Liver (tissue), 9 donors: ENCODE data around the gene ST8SIA3. TPM values are rescaled to one million over a fixed set of nuclear protein-coding genes. Genes with fewer than 3 reads are reported as not detected.

ENCODE experiments used
- DNase-seq: peaks from one replicate; pipeline ENCODE4 v3.0.0-alpha.2; 2017; ENCODE audit warnings: low spot score
- H3K27ac ChIP-seq, 2 donors: one replicate each; pipeline ENCODE4 v1.7.0; 2013; ENCODE audit warnings: inconsistent platforms in 2 of 2, low read length in 2 of 2, control low read depth in 1 of 2, low read depth in 1 of 2, mild to moderate bottlenecking in 1 of 2
- H3K27me3 ChIP-seq, 4 donors: one replicate each; pipeline versions ENCODE4 v1.6.1 to v1.7.0; 2013; ENCODE audit warnings: low read length in 3 of 4, inconsistent platforms in 1 of 4, mild to moderate bottlenecking in 1 of 4, moderate library complexity in 1 of 4; ENCODE audit not compliant: control insufficient read depth in 4 of 4, insufficient read depth in 4 of 4
- H3K36me3 ChIP-seq, 4 donors: one replicate each; pipeline versions ENCODE4 v1.6.1 to v1.7.0; 2013; ENCODE audit warnings: low read length in 3 of 4, mild to moderate bottlenecking in 3 of 4, low read depth in 1 of 4, moderate library complexity in 1 of 4; ENCODE audit not compliant: control insufficient read depth in 4 of 4, insufficient read depth in 3 of 4
- H3K4me1 ChIP-seq, 4 donors: one replicate each; pipeline versions ENCODE4 v1.6.1 to v1.7.0; 2013; ENCODE audit warnings: low read length in 3 of 4, mild to moderate bottlenecking in 3 of 4, moderate library complexity in 1 of 4; ENCODE audit not compliant: control insufficient read depth in 4 of 4, insufficient read depth in 4 of 4
- H3K4me3 ChIP-seq, 3 donors: one replicate each; pipeline versions ENCODE4 v1.6.1 to v1.7.0; 2013; ENCODE audit warnings: low read length in 3 of 3, control low read depth in 1 of 3, low read depth in 1 of 3, mild to moderate bottlenecking in 1 of 3
- H3K9ac ChIP-seq, 2 donors: one replicate each; pipeline ENCODE4 v1.7.0; 2013; ENCODE audit warnings: low read length in 2 of 2, mild to moderate bottlenecking in 2 of 2, moderate library complexity in 2 of 2, control low read depth in 1 of 2, low read depth in 1 of 2
- H3K9me3 ChIP-seq, 4 donors: one replicate each; pipeline versions ENCODE4 v1.6.1 to v1.7.0; 2013; ENCODE audit warnings: low read length in 3 of 4; ENCODE audit not compliant: control insufficient read depth in 4 of 4
- ATF3 ChIP-seq: IDR thresholded peaks from 2 replicates; pipeline ENCODE4 v1.6.1; 2016; ENCODE audit warnings: antibody characterized with exemption
- EGR1 ChIP-seq, 2 donors: IDR thresholded peaks; 2 replicates each; pipeline ENCODE4 v1.6.1; 2016 to 2018; ENCODE audit warnings: antibody characterized with exemption in 2 of 2, low read depth in 2 of 2
- FOXA1 ChIP-seq: IDR thresholded peaks from 2 replicates; pipeline ENCODE4 v1.6.1; 2016; ENCODE audit warnings: antibody characterized with exemption
- FOXA2 ChIP-seq: IDR thresholded peaks from 2 replicates; pipeline ENCODE4 v1.6.1; 2016; ENCODE audit warnings: antibody characterized with exemption
- GABPA ChIP-seq, 2 donors: IDR thresholded peaks in 1 of 2; conservative IDR thresholded peaks in 1 of 2; 2 replicates each; pipeline ENCODE4 v1.6.1; 2016; ENCODE audit warnings: antibody characterized with exemption in 2 of 2, mild to moderate bottlenecking in 1 of 2, moderate library complexity in 1 of 2
- HNF4A ChIP-seq, 2 donors: conservative IDR thresholded peaks; 2 replicates each; pipeline ENCODE4 v1.6.1; 2016; ENCODE audit warnings: antibody characterized with exemption in 2 of 2, mild to moderate bottlenecking in 2 of 2
- HNF4G ChIP-seq: IDR thresholded peaks from 2 replicates; pipeline ENCODE4 v1.6.1; 2016; ENCODE audit warnings: antibody characterized with exemption
- JUND ChIP-seq, 2 donors: IDR thresholded peaks; 2 replicates each; pipeline ENCODE4 v1.6.1; 2016; ENCODE audit warnings: antibody characterized with exemption in 2 of 2
- NR2F2 ChIP-seq: IDR thresholded peaks from 2 replicates; pipeline ENCODE4 v1.6.1; 2016; ENCODE audit warnings: antibody characterized with exemption
- RAD21 ChIP-seq, 2 donors: IDR thresholded peaks; 2 replicates each; pipeline ENCODE4 v1.6.1; 2016; ENCODE audit warnings: antibody characterized with exemption in 2 of 2, mild to moderate bottlenecking in 2 of 2
- RXRA ChIP-seq, 2 donors: IDR thresholded peaks; 2 replicates each; pipeline ENCODE4 v1.6.1; 2017 to 2018; ENCODE audit warnings: antibody characterized with exemption in 2 of 2, mild to moderate bottlenecking in 1 of 2
- SP1 ChIP-seq: IDR thresholded peaks from 2 replicates; pipeline ENCODE4 v1.6.1; 2018; ENCODE audit warnings: antibody characterized with exemption, mild to moderate bottlenecking
- TAF1 ChIP-seq: conservative IDR thresholded peaks from 2 replicates; pipeline ENCODE4 v1.6.1; 2016; ENCODE audit warnings: antibody characterized with exemption, mild to moderate bottlenecking
- YY1 ChIP-seq: IDR thresholded peaks from 2 replicates; pipeline ENCODE4 v1.6.1; 2016; ENCODE audit warnings: antibody characterized with exemption, mild to moderate bottlenecking
- WGBS: extraction: QIAGEN DNeasy Blood & Tissue Kit; methylation state at CpG from one replicate; pipeline ENCODE4 v1.1.7; 2013; 5-methylcytosine and 5-hydroxymethylcytosine counted together
- polyA plus RNA-seq, 2 donors: library from polyadenylated mRNA; stranded (reverse) in 1 of 2; unstranded in 1 of 2; fragments of 200-250 nt in 1 of 2; fragments of >200 nt in 1 of 2; fragmentation: Nextera tagmentation in 1 of 2; extraction: Ambion mirVana in 1 of 2; gene quantifications; one replicate each; pipeline versions ENCODE4 v1.2.1 to v1.2.3, GENCODE V29; 2013 to 2015
- total RNA-seq, 2 donors: library from RNA; depleted of rRNA; stranded (reverse); fragments of >200 nt; gene quantifications; one replicate each; pipeline ENCODE4 v1.2.3, GENCODE V29; 2014
- TF ChIP-seq, protein P1 (sequence below): IDR thresholded peaks from 2 replicates; pipeline ENCODE4 v1.6.1; 2016; ENCODE audit warnings: antibody characterized with exemption, mild to moderate bottlenecking
- TF ChIP-seq, protein P2 (sequence below): IDR thresholded peaks from 2 replicates; pipeline ENCODE4 v1.6.1; 2016; ENCODE audit warnings: antibody characterized with exemption
- TF ChIP-seq, protein P3 (sequence below): fragments of 150-350 bp; IDR thresholded peaks from 2 replicates; pipeline ENCODE4 v1.5.1; 2017; ENCODE audit warnings: improper control_type of control experiment, low read depth, low read length; ENCODE audit not compliant: missing input control
- TF ChIP-seq, protein P4 (sequence below): IDR thresholded peaks from 2 replicates; pipeline ENCODE4 v1.6.1; 2016; ENCODE audit warnings: antibody characterized with exemption
- donor health status: healthy.
- donor health status: healthy.
- donor health status: healthy.
- donor health status: healthy.
- donor health status: healthy.

The ST8SIA3 gene
- total and polyA plus RNA-seq, 4 donors = under 0.01 to 3.0 (median 0.32) TPM

DNA sequence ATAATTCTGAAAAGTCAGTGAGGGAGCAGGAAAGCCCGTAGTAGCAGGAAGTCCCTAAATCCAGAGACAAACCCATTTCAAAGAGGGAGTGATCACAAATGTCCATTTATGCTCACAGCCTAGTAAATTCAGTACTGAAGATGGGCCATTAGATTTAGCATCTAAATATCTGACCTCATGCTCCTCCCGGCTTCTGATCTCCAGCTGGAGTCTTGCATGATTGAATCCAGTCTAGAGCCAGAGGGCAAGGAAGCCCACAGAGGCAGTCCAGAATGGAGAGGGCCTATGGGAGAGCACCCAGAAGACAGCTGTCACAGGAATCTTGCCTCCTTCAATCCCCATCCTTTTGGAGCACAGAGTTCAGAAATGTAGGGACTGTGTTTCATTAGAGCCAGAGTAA, 16.0 kb upstream of the ST8SIA3 start (continued):
- TF ChIP-seq FOXA1 = no peak
- TF ChIP-seq EGR1 (IDR thresholded peaks at IDR 0.05; ENCODE audit: low read depth in 2 of 2) = no peak
- TF ChIP-seq HNF4A (conservative IDR thresholded peaks at IDR 0.05) = no peak
- no peak for TF ChIP-seq RXRA (IDR thresholded peaks at IDR 0.05)

DNA sequence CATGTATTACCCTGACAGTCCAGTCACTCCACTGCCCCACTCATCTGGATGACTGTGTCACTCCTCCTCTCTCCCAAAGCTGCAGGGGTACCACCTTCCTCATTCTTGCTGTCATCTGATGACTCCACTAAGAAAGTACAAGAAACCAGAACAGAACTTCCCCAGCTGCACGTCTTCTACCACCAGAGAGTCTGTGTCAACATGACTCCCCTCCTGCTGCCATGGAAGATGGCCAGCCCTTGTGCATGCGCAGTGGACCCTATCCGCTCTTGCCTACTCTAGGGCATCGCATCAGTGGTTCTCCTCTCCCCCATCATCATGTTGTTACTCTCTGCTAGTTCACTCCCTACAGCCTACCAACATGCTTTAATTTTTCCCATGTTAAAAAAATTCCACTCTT, 14.5 kb upstream of the ST8SIA3 start:
- WGBS = 93% methylated on average over 4 of the region's 4 CpGs
- TF ChIP-seq, protein P1, sequence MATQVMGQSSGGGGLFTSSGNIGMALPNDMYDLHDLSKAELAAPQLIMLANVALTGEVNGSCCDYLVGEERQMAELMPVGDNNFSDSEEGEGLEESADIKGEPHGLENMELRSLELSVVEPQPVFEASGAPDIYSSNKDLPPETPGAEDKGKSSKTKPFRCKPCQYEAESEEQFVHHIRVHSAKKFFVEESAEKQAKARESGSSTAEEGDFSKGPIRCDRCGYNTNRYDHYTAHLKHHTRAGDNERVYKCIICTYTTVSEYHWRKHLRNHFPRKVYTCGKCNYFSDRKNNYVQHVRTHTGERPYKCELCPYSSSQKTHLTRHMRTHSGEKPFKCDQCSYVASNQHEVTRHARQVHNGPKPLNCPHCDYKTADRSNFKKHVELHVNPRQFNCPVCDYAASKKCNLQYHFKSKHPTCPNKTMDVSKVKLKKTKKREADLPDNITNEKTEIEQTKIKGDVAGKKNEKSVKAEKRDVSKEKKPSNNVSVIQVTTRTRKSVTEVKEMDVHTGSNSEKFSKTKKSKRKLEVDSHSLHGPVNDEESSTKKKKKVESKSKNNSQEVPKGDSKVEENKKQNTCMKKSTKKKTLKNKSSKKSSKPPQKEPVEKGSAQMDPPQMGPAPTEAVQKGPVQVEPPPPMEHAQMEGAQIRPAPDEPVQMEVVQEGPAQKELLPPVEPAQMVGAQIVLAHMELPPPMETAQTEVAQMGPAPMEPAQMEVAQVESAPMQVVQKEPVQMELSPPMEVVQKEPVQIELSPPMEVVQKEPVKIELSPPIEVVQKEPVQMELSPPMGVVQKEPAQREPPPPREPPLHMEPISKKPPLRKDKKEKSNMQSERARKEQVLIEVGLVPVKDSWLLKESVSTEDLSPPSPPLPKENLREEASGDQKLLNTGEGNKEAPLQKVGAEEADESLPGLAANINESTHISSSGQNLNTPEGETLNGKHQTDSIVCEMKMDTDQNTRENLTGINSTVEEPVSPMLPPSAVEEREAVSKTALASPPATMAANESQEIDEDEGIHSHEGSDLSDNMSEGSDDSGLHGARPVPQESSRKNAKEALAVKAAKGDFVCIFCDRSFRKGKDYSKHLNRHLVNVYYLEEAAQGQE = no peak
- no peak for TF ChIP-seq HNF4G
- no peak for TF ChIP-seq FOXA1
- no peak for TF ChIP-seq YY1
- no peak for TF ChIP-seq RAD21 (IDR thresholded peaks at IDR 0.05)
- TF ChIP-seq GABPA (IDR thresholded peaks at IDR 0.05 in 1 of 2, conservative IDR thresholded peaks at IDR 0.05 in 1 of 2) = no peak
- TF ChIP-seq RXRA (IDR thresholded peaks at IDR 0.05) = no peak
- TF ChIP-seq NR2F2 = no peak
- TF ChIP-seq HNF4A (conservative IDR thresholded peaks at IDR 0.05) = no peak
- TF ChIP-seq, protein P2, sequence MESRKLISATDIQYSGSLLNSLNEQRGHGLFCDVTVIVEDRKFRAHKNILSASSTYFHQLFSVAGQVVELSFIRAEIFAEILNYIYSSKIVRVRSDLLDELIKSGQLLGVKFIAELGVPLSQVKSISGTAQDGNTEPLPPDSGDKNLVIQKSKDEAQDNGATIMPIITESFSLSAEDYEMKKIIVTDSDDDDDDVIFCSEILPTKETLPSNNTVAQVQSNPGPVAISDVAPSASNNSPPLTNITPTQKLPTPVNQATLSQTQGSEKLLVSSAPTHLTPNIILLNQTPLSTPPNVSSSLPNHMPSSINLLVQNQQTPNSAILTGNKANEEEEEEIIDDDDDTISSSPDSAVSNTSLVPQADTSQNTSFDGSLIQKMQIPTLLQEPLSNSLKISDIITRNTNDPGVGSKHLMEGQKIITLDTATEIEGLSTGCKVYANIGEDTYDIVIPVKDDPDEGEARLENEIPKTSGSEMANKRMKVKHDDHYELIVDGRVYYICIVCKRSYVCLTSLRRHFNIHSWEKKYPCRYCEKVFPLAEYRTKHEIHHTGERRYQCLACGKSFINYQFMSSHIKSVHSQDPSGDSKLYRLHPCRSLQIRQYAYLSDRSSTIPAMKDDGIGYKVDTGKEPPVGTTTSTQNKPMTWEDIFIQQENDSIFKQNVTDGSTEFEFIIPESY = no peak
- no peak for TF ChIP-seq EGR1 (IDR thresholded peaks at IDR 0.05; ENCODE audit: low read depth in 2 of 2)
- TF ChIP-seq, protein P3, sequence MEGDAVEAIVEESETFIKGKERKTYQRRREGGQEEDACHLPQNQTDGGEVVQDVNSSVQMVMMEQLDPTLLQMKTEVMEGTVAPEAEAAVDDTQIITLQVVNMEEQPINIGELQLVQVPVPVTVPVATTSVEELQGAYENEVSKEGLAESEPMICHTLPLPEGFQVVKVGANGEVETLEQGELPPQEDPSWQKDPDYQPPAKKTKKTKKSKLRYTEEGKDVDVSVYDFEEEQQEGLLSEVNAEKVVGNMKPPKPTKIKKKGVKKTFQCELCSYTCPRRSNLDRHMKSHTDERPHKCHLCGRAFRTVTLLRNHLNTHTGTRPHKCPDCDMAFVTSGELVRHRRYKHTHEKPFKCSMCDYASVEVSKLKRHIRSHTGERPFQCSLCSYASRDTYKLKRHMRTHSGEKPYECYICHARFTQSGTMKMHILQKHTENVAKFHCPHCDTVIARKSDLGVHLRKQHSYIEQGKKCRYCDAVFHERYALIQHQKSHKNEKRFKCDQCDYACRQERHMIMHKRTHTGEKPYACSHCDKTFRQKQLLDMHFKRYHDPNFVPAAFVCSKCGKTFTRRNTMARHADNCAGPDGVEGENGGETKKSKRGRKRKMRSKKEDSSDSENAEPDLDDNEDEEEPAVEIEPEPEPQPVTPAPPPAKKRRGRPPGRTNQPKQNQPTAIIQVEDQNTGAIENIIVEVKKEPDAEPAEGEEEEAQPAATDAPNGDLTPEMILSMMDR = no peak
- no peak for TF ChIP-seq ATF3
- no peak for TF ChIP-seq TAF1
- TF ChIP-seq, protein P4, sequence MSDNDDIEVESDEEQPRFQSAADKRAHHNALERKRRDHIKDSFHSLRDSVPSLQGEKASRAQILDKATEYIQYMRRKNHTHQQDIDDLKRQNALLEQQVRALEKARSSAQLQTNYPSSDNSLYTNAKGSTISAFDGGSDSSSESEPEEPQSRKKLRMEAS = no peak
- TF ChIP-seq SP1 = no peak
- no peak for TF ChIP-seq FOXA2
- TF ChIP-seq JUND (IDR thresholded peaks at IDR 0.05) = no peak
- no peaks in the 10 kb centered on the region for H3K27me3 ChIP-seq
- DNase-seq = no peak
- H3K27ac ChIP-seq = no peak overlapping the region
- H3K4me3 ChIP-seq = no peak overlapping the region
- no peaks in the 10 kb centered on the region for H3K36me3 ChIP-seq
- no peaks in the 10 kb centered on the region for H3K9me3 ChIP-seq
- H3K4me1 ChIP-seq = no peaks in the 10 kb centered on the region
- no peak overlapping the region for H3K9ac ChIP-seq
